Fibroblast of lung (primary cell): ENCODE results near the gene TRIM37. TPM values are rescaled to one million over a fixed set of nuclear protein-coding genes. Genes with fewer than 3 reads are reported as not detected.

Experiments used
- DNase-seq, 2 donors: peaks; one replicate each; pipeline versions ENCODE4 v3.0.0 to v3.0.0-alpha.2; 2010; ENCODE audit warnings: low read depth in 2 of 2
- H2AFZ ChIP-seq: 2 replicates; pipeline ENCODE4 v1.5.1; 2012; ENCODE audit warnings: low read length, control low read depth, inconsistent platforms
- H3K27ac ChIP-seq: 2 replicates; pipeline ENCODE4 v1.5.1; 2011; ENCODE audit warnings: low read length, control low read depth; ENCODE audit not compliant: insufficient read depth
- H3K27me3 ChIP-seq: 2 replicates; pipeline ENCODE4 v1.5.1; 2011; ENCODE audit warnings: mild to moderate bottlenecking, low read length; ENCODE audit not compliant: control insufficient read depth, insufficient read depth
- H3K36me3 ChIP-seq: 2 replicates; pipeline ENCODE4 v1.5.1; 2011; ENCODE audit warnings: low read length; ENCODE audit not compliant: control insufficient read depth, insufficient read depth
- H3K4me1 ChIP-seq: 2 replicates; pipeline ENCODE4 v1.5.1; 2011; ENCODE audit warnings: low read length; ENCODE audit not compliant: control insufficient read depth, insufficient read depth; ENCODE audit errors: extremely low read depth
- H3K4me2 ChIP-seq: 2 replicates; pipeline ENCODE4 v1.5.1; 2011; ENCODE audit warnings: low read length, control low read depth; ENCODE audit not compliant: insufficient read depth; ENCODE audit errors: extremely low read depth
- H3K4me3 ChIP-seq, 4 experiments: fragments of 200-600 bp in 1 of 4; sonication (generic) in 1 of 4; replicated peaks in 1 of 4; 2 replicates each; pipeline ENCODE4 v1.5.1; 2011 to 2016; ENCODE audit warnings: low read length in 4 of 4, low read depth in 3 of 4, mild to moderate bottlenecking in 3 of 4, control low read depth in 2 of 4, inconsistent platforms in 1 of 4, mixed read lengths in 1 of 4; ENCODE audit not compliant: insufficient read depth in 1 of 4; ENCODE audit errors: control extremely low read depth in 1 of 4
- H3K79me2 ChIP-seq: 2 replicates; pipeline ENCODE4 v1.5.1; 2012; ENCODE audit warnings: mild to moderate bottlenecking, low read length, inconsistent platforms; ENCODE audit not compliant: control insufficient read depth, insufficient read depth
- H3K9ac ChIP-seq: 2 replicates; pipeline ENCODE4 v1.5.1; 2011; ENCODE audit warnings: mild to moderate bottlenecking, low read length, control low read depth; ENCODE audit not compliant: insufficient read depth
- H3K9me3 ChIP-seq: 2 replicates; pipeline ENCODE4 v1.5.1; 2012; ENCODE audit warnings: low read depth, low read length; ENCODE audit not compliant: control insufficient read depth, insufficient read depth
- H4K20me1 ChIP-seq: 2 replicates; pipeline ENCODE4 v1.5.1; 2011; ENCODE audit warnings: low read length; ENCODE audit not compliant: control insufficient read depth, insufficient read depth; ENCODE audit errors: extremely low read depth
- EZH2 ChIP-seq: IDR thresholded peaks from 2 replicates; pipeline ENCODE4 v1.5.1; 2012; ENCODE audit warnings: low read length, control low read depth, mild to moderate bottlenecking; ENCODE audit errors: missing control alignments
- polyA plus RNA-seq, 2 donors: library from polyadenylated mRNA; depleted of rRNA in 1 of 2; stranded (reverse) in 1 of 2; unstranded in 1 of 2; fragments of >200 nt; gene quantifications; 2 replicates each; pipeline ENCODE4 v1.2.1, GENCODE V29; 2011 to 2012; ENCODE audit warnings: missing spikeins in 1 of 2
- total RNA-seq: library from RNA; depleted of rRNA; stranded (reverse); fragments of >200 nt; gene quantifications from 2 replicates; pipeline ENCODE4 v1.2.1, GENCODE V29; 2014
- TF ChIP-seq, protein P1 (sequence below), 2 donors: IDR thresholded peaks in 1 of 2; conservative IDR thresholded peaks in 1 of 2; 1 replicate in 1 of 2; 2 replicates in 1 of 2; pipeline ENCODE4 v1.5.1; 2011 to 2012; ENCODE audit warnings: low read length in 2 of 2, control low read depth in 1 of 2, inconsistent platforms in 1 of 2, low read depth in 1 of 2, mild to moderate bottlenecking in 1 of 2

The TRIM37 gene
- total and polyA plus RNA-seq, 2 donors (not counting 1 experiment from before 2014, with no cell fraction given) = 29.3 to 55.3 TPM

DNA sequence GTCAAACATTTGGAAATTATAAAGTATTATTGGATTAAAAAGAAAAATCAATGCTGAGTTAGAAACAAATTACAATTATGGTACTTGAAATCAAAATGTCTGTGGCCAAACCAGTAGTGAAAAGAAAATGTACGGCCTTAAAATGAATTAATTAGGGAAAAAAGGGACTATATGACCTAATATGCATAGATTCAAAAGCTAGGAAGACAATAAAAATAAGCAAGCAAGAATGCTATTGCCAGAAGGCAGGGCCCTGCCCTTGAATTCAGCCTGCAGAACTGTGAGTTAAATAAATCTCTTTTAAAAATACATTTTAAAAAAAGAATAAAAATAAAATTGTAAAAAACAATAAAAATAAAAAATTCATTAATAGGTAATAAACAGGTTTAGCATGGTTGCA, 88.7 kb downstream of the TRIM37 start:
- no peaks in the 10 kb centered on the region for H3K9me3 ChIP-seq
- H3K4me2 ChIP-seq = no peak overlapping the region
- no peaks in the 10 kb centered on the region for H3K36me3 ChIP-seq
- H3K79me2 ChIP-seq = no peaks in the 10 kb centered on the region
- no peak for DNase-seq
- H3K27me3 ChIP-seq = no peaks in the 10 kb centered on the region
- H3K4me3 ChIP-seq = no peak overlapping the region
- no peaks in the 10 kb centered on the region for H4K20me1 ChIP-seq
- no peaks in the 10 kb centered on the region for H3K4me1 ChIP-seq
- H2AFZ ChIP-seq = no peak overlapping the region
- no peak overlapping the region for H3K9ac ChIP-seq
- H3K27ac ChIP-seq = no peak overlapping the region
- TF ChIP-seq, protein P1, sequence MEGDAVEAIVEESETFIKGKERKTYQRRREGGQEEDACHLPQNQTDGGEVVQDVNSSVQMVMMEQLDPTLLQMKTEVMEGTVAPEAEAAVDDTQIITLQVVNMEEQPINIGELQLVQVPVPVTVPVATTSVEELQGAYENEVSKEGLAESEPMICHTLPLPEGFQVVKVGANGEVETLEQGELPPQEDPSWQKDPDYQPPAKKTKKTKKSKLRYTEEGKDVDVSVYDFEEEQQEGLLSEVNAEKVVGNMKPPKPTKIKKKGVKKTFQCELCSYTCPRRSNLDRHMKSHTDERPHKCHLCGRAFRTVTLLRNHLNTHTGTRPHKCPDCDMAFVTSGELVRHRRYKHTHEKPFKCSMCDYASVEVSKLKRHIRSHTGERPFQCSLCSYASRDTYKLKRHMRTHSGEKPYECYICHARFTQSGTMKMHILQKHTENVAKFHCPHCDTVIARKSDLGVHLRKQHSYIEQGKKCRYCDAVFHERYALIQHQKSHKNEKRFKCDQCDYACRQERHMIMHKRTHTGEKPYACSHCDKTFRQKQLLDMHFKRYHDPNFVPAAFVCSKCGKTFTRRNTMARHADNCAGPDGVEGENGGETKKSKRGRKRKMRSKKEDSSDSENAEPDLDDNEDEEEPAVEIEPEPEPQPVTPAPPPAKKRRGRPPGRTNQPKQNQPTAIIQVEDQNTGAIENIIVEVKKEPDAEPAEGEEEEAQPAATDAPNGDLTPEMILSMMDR (conservative IDR thresholded peaks at IDR 0.05 in 1 of 2, IDR thresholded peaks at IDR 0.05 in 1 of 2; ENCODE audit: low read depth in 1 of 2, low read length in 2 of 2) = no peak
- TF ChIP-seq EZH2 = no peak

DNA sequence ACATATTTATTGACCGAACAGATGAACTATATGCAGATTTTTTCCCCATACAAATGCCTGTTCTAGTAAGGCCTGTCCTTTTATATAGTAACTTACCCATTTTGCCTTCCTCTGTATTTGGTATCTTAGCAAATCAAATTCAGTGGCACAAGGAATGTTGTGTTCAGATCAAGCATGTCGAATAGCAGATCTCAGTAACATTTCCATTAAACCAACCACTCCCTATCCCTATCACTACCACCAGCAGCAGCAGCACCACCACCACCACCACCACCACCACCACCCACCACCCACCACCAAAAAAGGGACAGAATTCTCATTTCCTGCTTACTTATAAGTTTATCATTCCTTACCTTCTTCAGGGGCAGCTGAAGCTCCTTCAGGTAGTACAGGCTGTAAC, 94.7 kb downstream of the TRIM37 start:
- H3K4me1 ChIP-seq = no peaks in the 10 kb centered on the region
- H2AFZ ChIP-seq = no peak overlapping the region
- H3K4me3 ChIP-seq = no peak overlapping the region
- no peaks in the 10 kb centered on the region for H3K36me3 ChIP-seq
- no peak for TF ChIP-seq EZH2
- TF ChIP-seq, protein P1 (conservative IDR thresholded peaks at IDR 0.05 in 1 of 2, IDR thresholded peaks at IDR 0.05 in 1 of 2; ENCODE audit: low read depth in 1 of 2, low read length in 2 of 2) = no peak
- H3K27me3 ChIP-seq = no peaks in the 10 kb centered on the region
- no peaks in the 10 kb centered on the region for H4K20me1 ChIP-seq
- DNase-seq = no peak
- H3K9me3 ChIP-seq = no peaks in the 10 kb centered on the region
- H3K4me2 ChIP-seq = no peak overlapping the region
- no peak overlapping the region for H3K9ac ChIP-seq
- no peaks in the 10 kb centered on the region for H3K79me2 ChIP-seq
- no peak overlapping the region for H3K27ac ChIP-seq

DNA sequence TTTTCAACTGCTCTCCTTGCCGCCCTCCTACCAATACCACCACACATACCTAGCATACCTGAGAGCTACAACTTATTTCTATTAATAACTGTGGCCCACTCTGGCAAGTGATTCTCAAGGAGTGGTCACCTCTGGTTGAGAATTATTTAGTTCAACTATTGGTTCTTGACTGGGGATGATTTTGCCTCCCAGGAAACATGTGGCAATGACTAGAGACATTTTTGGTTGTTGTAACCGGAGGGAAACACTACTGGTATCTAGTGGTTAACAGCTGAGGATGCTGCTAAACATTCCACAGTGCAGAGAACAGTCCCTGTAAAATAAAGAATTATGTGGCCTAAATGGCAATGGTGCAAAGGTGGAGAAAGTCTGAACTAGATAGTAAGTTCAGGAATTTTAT, 96.7 kb downstream of the TRIM37 start:
- Histone ChIP-seq H3K4me2 (no peak overlapping the region), H3K9me3 (no peaks in the 10 kb centered on the region), H3K27ac (no peak overlapping the region), H3K27me3 (no peaks in the 10 kb centered on the region), H3K4me1 (no peaks in the 10 kb centered on the region), H3K4me3 (no peak overlapping the region), H3K9ac (no peak overlapping the region), H2AFZ (no peak overlapping the region), H3K79me2 (no peaks in the 10 kb centered on the region), H3K36me3 (no peaks in the 10 kb centered on the region), H4K20me1 (no peaks in the 10 kb centered on the region)
- peak in 1 of 2 donors; percentile 53 for DNase-seq
- TF ChIP-seq, protein P1 (conservative IDR thresholded peaks at IDR 0.05 in 1 of 2, IDR thresholded peaks at IDR 0.05 in 1 of 2; ENCODE audit: low read depth in 1 of 2, low read length in 2 of 2) = no peak
- no peak for TF ChIP-seq EZH2
